ENCODE data around the gene GPSM1. TPM values are rescaled to one million over a fixed set of nuclear protein-coding genes. Genes with fewer than 3 reads are reported as not detected.

The GPSM1 gene
- total RNA-seq, 4 donors from 2014 or later: 10.0 to 14.9 (median 13.0) TPM

- peak in 3 of 4 experiments; percentile 98 to 99 (median 98) for TF ChIP-seq CTCF (IDR thresholded peaks at IDR 0.05)
- TF ChIP-seq EP300 (IDR thresholded peaks at IDR 0.05): no peak
- TF ChIP-seq POLR2AphosphoS5 (IDR thresholded peaks at IDR 0.05): peak; percentile 82
- peak; percentile 72 to 83 for TF ChIP-seq POLR2A (IDR thresholded peaks at IDR 0.05)
- peak within 1 kb of the TSS; percentile 74 to 99 for H3K4me3 ChIP-seq
- 0% methylated on average over 1 to 3 of the region's 97 CpGs for WGBS, 2 donors (ENCODE audit: low coverage in 1 of 2)
Observed at GRCh38 chr9:136363106-136363948, 36.0 kb downstream of the GPSM1 start, which contains the start of gene DNLZ. Gene DNLZ (minus strand): TSS chr9:136363744. CDS start chr9:136363714, 30 bp downstream.

GRCh38 chr9:136363949-136364748 is 36.8 kb downstream of the GPSM1 start:
- 0% methylated on average over 1 of the region's 54 CpGs; no CpG with 5 or more reads in 1 of the 2 donors for WGBS, 2 donors (ENCODE audit: low coverage in 1 of 2)
- TF ChIP-seq POLR2AphosphoS5 (IDR thresholded peaks at IDR 0.05) (no peak), EP300 (IDR thresholded peaks at IDR 0.05) (no peak), POLR2A (IDR thresholded peaks at IDR 0.05) (no peak), CTCF (IDR thresholded peaks at IDR 0.05) (peak in 1 of 4 experiments; percentile 32)
- no peak for ATAC-seq
- H3K27me3 ChIP-seq: peaks cover 30% of the 10 kb centered on the region
- no peaks in the 10 kb centered on the region for H3K9me3 ChIP-seq
- H3K36me3 ChIP-seq: peaks cover 0 to 15% of the 10 kb centered on the region in 2 donors
- H3K27ac ChIP-seq: no peak overlapping the region
- H3K4me3 ChIP-seq: peak overlapping the region in 1 of 2 donors; percentile 99
- H3K4me1 ChIP-seq: peaks cover 0 to 40% (median 17%) of the 10 kb centered on the region in 3 donors

More at GRCh38 chr9:136363106-136363948, 36.0 kb downstream of the GPSM1 start, which contains the start of gene DNLZ:
- peak within 1 kb of the TSS; percentile 49 to 97 (median 92) for H3K27ac ChIP-seq
- H3K27me3 ChIP-seq: peaks cover 30% of the 10 kb centered on the region
- no peaks in the 10 kb centered on the region for H3K9me3 ChIP-seq
- H3K4me1 ChIP-seq: peaks cover 0 to 40% (median 17%) of the 10 kb centered on the region in 3 donors
- peak; percentile 95 for ATAC-seq
- peaks cover 0 to 21% of the 10 kb centered on the region in 2 donors for H3K36me3 ChIP-seq

GRCh38 chr9:136364942-136365774 is 37.8 kb downstream of the GPSM1 start:
- Histone ChIP-seq H3K4me3 (no peak overlapping the region), H3K36me3 (peaks cover 0 to 11% of the 10 kb centered on the region in 2 donors), H3K4me1 (peaks cover 0 to 38% (median 17%) of the 10 kb centered on the region in 3 donors), H3K27me3 (peaks cover 30% of the 10 kb centered on the region), H3K9me3 (no peaks in the 10 kb centered on the region), H3K27ac (no peak overlapping the region)
- 60 to 100% methylated on average over 1 to 2 of the region's 31 CpGs for WGBS, 2 donors (ENCODE audit: low coverage in 1 of 2)
- no peak for ATAC-seq
- no peak for TF ChIP-seq POLR2AphosphoS5 (IDR thresholded peaks at IDR 0.05)
- TF ChIP-seq POLR2A (IDR thresholded peaks at IDR 0.05): no peak
- TF ChIP-seq EP300 (IDR thresholded peaks at IDR 0.05): no peak
- no peak for TF ChIP-seq CTCF (IDR thresholded peaks at IDR 0.05)

- no peak overlapping the region for H3K27ac ChIP-seq
- 87% methylated on average over 8 of the region's 9 CpGs; no CpG with 5 or more reads in 1 of the 2 donors for WGBS, 2 donors (ENCODE audit: low coverage in 1 of 2)
- peaks cover 0 to 31% (median 17%) of the 10 kb centered on the region in 3 donors for H3K4me1 ChIP-seq
- no peaks in the 10 kb centered on the region for H3K9me3 ChIP-seq
- ATAC-seq: no peak
- H3K36me3 ChIP-seq: peaks cover 0 to 11% of the 10 kb centered on the region in 2 donors
- H3K27me3 ChIP-seq: peaks cover 30% of the 10 kb centered on the region
- TF ChIP-seq POLR2AphosphoS5 (IDR thresholded peaks at IDR 0.05) (no peak), POLR2A (IDR thresholded peaks at IDR 0.05) (no peak), EP300 (IDR thresholded peaks at IDR 0.05) (no peak), CTCF (IDR thresholded peaks at IDR 0.05) (no peak)
- no peak overlapping the region for H3K4me3 ChIP-seq
Observed at GRCh38 chr9:136365775-136366222, 38.5 kb downstream of the GPSM1 start.
